IPS-18c (cell line): Measurements from ENCODE around the gene VPS33B.

Experiments used
- H3K4me3 ChIP-seq: 2 replicates; pipeline ENCODE4 v1.7.0; 2013; ENCODE audit warnings: low read depth, mild to moderate bottlenecking, low read length, moderate library complexity; ENCODE audit not compliant: insufficient read depth
- H3K9me3 ChIP-seq: one replicate; pipeline ENCODE4 v1.6.1; 2013; ENCODE audit warnings: mild to moderate bottlenecking, low read length, moderate library complexity; ENCODE audit not compliant: control insufficient read depth, insufficient read depth

Gene VPS33B

GRCh38 chr15:90991587-90992285 is 30.7 kb downstream of the VPS33B start:
- Histone ChIP-seq H3K4me3 (no peak overlapping the region), H3K9me3 (no peaks in the 10 kb centered on the region)

DNA sequence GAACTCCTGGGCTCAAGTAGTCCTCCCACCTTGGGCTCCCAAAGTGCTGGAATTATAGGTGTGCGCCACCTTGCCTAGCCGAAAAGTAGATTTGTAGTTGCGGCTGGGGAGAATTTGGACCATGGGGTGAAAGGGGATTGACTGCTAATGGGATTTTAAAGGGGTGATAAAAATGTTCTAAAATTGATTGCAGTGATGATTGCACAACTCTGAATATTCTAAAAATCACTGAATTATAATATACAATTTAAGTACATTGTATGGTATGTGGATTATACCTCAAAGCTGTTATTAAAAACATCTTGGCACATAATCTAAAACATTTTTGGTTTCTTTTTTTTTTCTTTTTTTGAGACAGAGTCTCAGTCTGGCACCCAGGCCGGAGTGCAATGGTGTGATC is 31.9 kb downstream of the VPS33B start:
- Histone ChIP-seq H3K9me3 (no peaks in the 10 kb centered on the region), H3K4me3 (no peak overlapping the region)

- H3K9me3 ChIP-seq: no peaks in the 10 kb centered on the region
- H3K4me3 ChIP-seq: no peak overlapping the region
Observed at GRCh38 chr15:90989040-90989768, 33.2 kb downstream of the VPS33B start.

- no peaks in the 10 kb centered on the region for H3K9me3 ChIP-seq
- no peak overlapping the region for H3K4me3 ChIP-seq
Observed at GRCh38 chr15:90988296-90988695, 34.1 kb downstream of the VPS33B start.

GRCh38 chr15:90987561-90988141 is 34.7 kb downstream of the VPS33B start:
- H3K9me3 ChIP-seq: no peaks in the 10 kb centered on the region
- H3K4me3 ChIP-seq: no peak overlapping the region

- Histone ChIP-seq H3K9me3 (no peaks in the 10 kb centered on the region), H3K4me3 (no peak overlapping the region)
Observed at GRCh38 chr15:90986790-90987507, 35.4 kb downstream of the VPS33B start.

- no peak overlapping the region for H3K4me3 ChIP-seq
- peaks cover 2% of the 10 kb centered on the region for H3K9me3 ChIP-seq
Observed at GRCh38 chr15:90982135-90982534, 40.3 kb downstream of the VPS33B start.

GRCh38 chr15:90981681-90982080 is 40.7 kb downstream of the VPS33B start:
- no peak overlapping the region for H3K4me3 ChIP-seq
- H3K9me3 ChIP-seq: peaks cover 2% of the 10 kb centered on the region

DNA sequence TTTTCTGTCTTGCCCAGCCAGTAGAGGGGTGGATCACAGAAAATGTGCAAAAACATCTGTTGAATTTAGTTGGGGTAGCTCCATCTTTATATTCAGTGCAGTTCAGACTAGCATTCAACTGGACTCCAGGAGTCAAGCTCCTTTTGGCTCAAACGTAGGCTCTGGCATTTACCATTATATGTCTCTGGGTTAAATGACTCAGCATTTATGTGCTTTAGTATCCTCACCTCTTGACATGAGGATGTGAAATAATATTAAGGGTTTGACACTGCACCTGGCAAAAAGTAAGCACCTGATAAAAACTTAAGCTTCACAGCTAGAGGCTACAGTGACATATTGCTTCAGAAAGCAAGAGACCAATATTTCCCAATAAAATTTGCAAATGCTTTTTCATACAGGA is 42.8 kb downstream of the VPS33B start:
- Histone ChIP-seq H3K4me3 (no peak overlapping the region), H3K9me3 (peaks cover 2% of the 10 kb centered on the region)

DNA sequence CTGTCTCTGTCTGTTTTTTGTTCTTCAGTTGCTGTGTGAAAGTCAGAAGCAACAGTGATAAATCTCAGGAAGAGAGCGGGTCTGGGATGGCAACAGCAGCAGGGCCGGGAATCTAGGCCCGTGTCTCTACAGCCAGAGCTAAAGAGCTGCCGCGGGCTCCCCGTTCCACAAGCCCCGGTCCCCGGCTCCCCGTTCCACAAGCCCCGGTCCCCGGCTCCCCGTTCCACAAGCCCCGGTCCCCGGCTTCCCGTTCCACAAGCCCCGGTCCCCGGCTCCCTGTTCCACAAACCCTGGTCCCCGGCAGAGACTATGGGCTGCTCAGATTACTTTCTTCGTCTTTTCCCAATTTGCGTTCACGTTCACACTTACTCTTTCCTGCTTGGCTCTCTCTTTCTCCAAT is 48.2 kb downstream of the VPS33B start:
- Histone ChIP-seq H3K9me3 (peaks cover 2% of the 10 kb centered on the region), H3K4me3 (no peak overlapping the region)

GRCh38 chr15:90972133-90972532 is 50.3 kb downstream of the VPS33B start:
- Histone ChIP-seq H3K4me3 (no peak overlapping the region), H3K9me3 (no peaks in the 10 kb centered on the region)

DNA sequence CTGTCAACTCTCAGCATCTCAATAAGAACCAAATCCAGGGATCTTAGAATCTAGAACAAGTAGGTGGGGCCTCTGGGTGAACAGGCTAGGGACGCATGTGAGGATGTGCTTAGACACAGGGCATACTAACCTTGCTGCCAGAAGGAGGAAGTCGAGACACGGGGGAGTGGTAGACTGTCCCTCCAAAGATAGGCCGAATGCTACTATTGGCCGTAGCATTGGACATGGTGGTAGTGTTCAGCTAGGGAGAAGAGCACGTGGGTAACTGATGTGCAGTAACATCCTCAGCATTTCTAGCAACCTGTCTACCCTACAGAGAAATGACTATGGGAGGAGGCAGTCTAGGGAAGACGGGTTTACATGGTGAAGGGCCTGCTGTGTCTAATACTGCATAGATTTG is 52.1 kb downstream of the VPS33B start:
- Histone ChIP-seq H3K4me3 (no peak overlapping the region), H3K9me3 (no peaks in the 10 kb centered on the region)

DNA sequence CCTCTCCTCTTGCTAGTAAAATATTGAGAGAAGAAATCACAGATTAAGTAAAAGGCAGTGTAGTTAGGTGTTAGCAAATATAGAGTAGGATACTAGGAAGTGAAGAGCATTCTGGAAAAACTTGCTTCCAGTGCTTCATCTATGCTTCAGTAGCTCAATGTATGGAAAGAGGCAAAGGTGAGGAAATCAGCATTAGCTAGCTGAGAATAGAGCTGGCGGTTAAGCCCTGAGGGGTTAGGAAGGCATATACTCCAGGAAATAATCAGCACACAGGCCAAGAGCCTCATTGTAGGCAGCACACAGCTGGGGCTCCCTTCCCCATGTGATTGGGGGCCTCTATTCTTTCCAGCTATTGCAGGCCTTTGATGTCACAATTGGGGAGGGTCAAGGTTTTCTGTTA is 54.0 kb downstream of the VPS33B start:
- no peaks in the 10 kb centered on the region for H3K9me3 ChIP-seq
- no peak overlapping the region for H3K4me3 ChIP-seq

GRCh38 chr15:90967206-90967605 is 55.2 kb downstream of the VPS33B start:
- Histone ChIP-seq H3K4me3 (no peak overlapping the region), H3K9me3 (no peaks in the 10 kb centered on the region)

DNA sequence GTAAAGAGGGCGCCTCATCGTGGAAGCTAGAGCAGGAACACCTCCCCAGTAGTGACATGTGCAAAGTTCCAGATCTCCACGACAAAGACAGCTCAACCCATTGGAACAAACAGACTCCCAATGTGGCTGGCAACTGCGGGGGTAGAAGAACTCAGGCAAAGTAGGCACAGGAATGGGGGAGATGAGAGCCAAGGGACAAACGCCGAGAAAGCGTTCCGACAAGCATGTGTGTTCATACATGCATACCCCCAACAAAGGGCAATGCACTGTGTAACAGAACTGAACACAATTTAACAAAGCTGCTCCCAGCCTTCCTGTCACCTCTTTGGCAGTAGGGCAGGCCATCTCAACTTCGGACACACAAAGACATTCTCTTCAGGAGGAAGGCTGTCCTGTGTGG is 56.1 kb downstream of the VPS33B start:
- Histone ChIP-seq H3K9me3 (no peaks in the 10 kb centered on the region), H3K4me3 (no peak overlapping the region)

GRCh38 chr15:90962021-90962420 is 60.4 kb downstream of the VPS33B start:
- H3K4me3 ChIP-seq: no peak overlapping the region
- H3K9me3 ChIP-seq: no peaks in the 10 kb centered on the region

DNA sequence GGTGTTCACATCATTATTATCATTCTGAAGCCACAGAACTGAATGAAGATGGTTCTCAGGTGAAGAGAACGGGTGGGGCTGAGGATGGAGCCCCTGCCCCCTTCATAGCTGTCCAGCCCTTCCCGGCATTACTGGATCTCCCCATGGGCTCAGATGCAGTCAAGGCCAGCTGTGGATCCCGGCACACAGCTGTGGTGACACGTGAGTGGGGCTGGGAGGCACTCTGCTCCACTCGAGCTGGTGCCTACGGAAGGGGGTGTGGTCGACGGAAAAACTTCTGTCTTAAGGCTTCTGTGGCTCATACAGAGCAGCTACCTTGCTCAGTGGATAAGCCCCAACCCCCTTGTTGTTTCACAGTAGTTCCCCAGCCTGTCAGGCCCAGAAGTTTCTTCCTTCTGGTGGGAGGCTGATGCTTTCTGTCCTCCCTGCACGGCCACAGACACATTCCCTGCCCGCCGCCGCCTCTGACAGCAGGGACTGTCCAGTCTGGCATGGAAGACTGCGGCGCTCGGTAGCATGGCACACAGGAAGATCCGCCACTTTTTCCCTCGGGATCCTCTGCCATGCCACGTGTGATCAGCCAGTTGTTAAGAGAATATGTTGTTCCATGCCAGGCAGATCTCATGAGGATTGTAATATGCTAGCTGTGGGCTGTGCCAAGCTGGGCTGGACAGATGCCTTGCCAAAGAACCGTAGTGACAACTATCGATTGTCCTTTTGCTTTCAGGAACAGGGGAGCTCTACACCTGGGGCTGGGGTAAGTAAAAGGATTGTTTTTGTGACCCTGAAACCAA is 61.9 kb downstream of the VPS33B start:
- Histone ChIP-seq H3K4me3 (no peak overlapping the region), H3K9me3 (no peaks in the 10 kb centered on the region)
